K562 (cell line): ENCODE results near the gene SULT6B1. TPM values are rescaled to one million over a fixed set of nuclear protein-coding genes. Genes with fewer than 3 reads are reported as not detected.

Experiments
- ATAC-seq: fragments of 200-7000 bp; cut with Tn5 transposase; 3 replicates; pipeline ENCODE4 v1.9.1; 2020; ENCODE audit warnings: moderate library complexity
- BruUV-seq: library from RNA; stranded (reverse); fragments of 400-500 nt; replicated peaks from 2 replicates; lab custom pipeline; 2021; lab: Mats Ljungman, UMichigan
- CTCF ChIA-PET: fragments of 300-600 bp; formaldehyde crosslinking; extraction: SDS; loops from one replicate; lab custom pipeline; 2021; ENCODE audit warnings: low intra/inter-chr PET ratio; lab: Yijun Ruan, JAX
- POLR2A ChIA-PET: fragments of 300-600, 350-650 bp; sonication (Branson Sonifier 250); formaldehyde crosslinking; extraction: SDS; loops from one replicate; lab custom pipeline; 2021; ENCODE audit warnings: antibody characterized with exemption, inconsistent platforms; lab: Yijun Ruan, JAX
- DNase-seq, 4 experiments: peaks; one replicate each; pipeline versions ENCODE4 v3.0.0 to v3.0.0-alpha.2; 2011 to 2018; ENCODE audit warnings: low spot score in 3 of 4, mixed read lengths in 3 of 4; ENCODE audit errors: extremely low read depth in 1 of 4
- FAIRE-seq: peaks from 2 replicates; lab custom pipeline; 2011; peaks lifted over from hg19 to GRCh38; lab: Jason Lieb, UNC
- H2AFZ ChIP-seq: 2 replicates; pipeline ENCODE4 v1.6.0; 2011; ENCODE audit warnings: low read depth, low read length, control low read depth, inconsistent platforms
- H3K27ac ChIP-seq: fragments of 200-600 bp; 3 replicates; pipeline ENCODE4 v1.8.0; 2011; ENCODE audit warnings: low read depth, mild to moderate bottlenecking, control low read depth, inconsistent platforms, low read length, moderate library complexity, mixed read lengths; ENCODE audit errors: extremely low read depth
- H3K27me3 ChIP-seq, 2 experiments: fragments of 300-600 bp in 1 of 2; 2 replicates in 1 of 2; 3 replicates in 1 of 2; pipeline versions ENCODE4 v1.6.0 to v1.8.0; 2011; ENCODE audit warnings: inconsistent platforms in 2 of 2, low read length in 2 of 2, mild to moderate bottlenecking in 1 of 2, mixed read lengths in 1 of 2, moderate library complexity in 1 of 2; ENCODE audit not compliant: control insufficient read depth in 2 of 2, insufficient read depth in 2 of 2
- H3K36me3 ChIP-seq: fragments of 300-600 bp; 3 replicates; pipeline ENCODE4 v1.8.0; 2011; ENCODE audit warnings: mild to moderate bottlenecking, low read length, inconsistent platforms; ENCODE audit not compliant: control insufficient read depth, insufficient read depth
- H3K4me1 ChIP-seq, 2 experiments: fragments of 200-600 bp in 1 of 2; replicated peaks in 1 of 2; 2 replicates in 1 of 2; 3 replicates in 1 of 2; pipeline versions ENCODE4 v1.5.1 to v1.8.0; 2011; ENCODE audit warnings: inconsistent platforms in 2 of 2, low read length in 2 of 2, mild to moderate bottlenecking in 1 of 2, mixed read lengths in 1 of 2, moderate library complexity in 1 of 2; ENCODE audit not compliant: control insufficient read depth in 2 of 2, insufficient read depth in 2 of 2
- H3K4me2 ChIP-seq: 2 replicates; pipeline ENCODE4 v1.6.1; 2011; ENCODE audit warnings: low read length, control low read depth, inconsistent platforms, mixed read lengths; ENCODE audit not compliant: insufficient read depth
- H3K4me3 ChIP-seq: fragments of 200-600 bp; sonication (generic), shearing (Covaris generic); 2 replicates; pipeline ENCODE4 v1.5.1; 2016; ENCODE audit warnings: control low read depth, inconsistent platforms
- H3K79me2 ChIP-seq: fragments of 200-600 bp; 3 replicates; pipeline ENCODE4 v1.8.0; 2011; ENCODE audit warnings: low read length, inconsistent platforms; ENCODE audit not compliant: control insufficient read depth, insufficient read depth
- H3K9ac ChIP-seq, 2 experiments: 2 replicates each; pipeline versions ENCODE4 v1.6.0 to v1.6.1; 2011; ENCODE audit warnings: low read depth in 2 of 2, low read length in 2 of 2, control low read depth in 1 of 2, inconsistent platforms in 1 of 2, mild to moderate bottlenecking in 1 of 2, mixed read lengths in 1 of 2; ENCODE audit not compliant: insufficient read depth in 1 of 2
- H3K9me1 ChIP-seq: one replicate; pipeline ENCODE4 v1.6.0; 2011; ENCODE audit warnings: inconsistent platforms, mild to moderate bottlenecking, low read length, moderate library complexity; ENCODE audit not compliant: control insufficient read depth, insufficient read depth
- H3K9me3 ChIP-seq: replicated peaks from 2 replicates; pipeline ENCODE4 v1.5.1; 2011; ENCODE audit warnings: low read depth, low read length, inconsistent platforms; ENCODE audit not compliant: control insufficient read depth, insufficient read depth
- H4K20me1 ChIP-seq: replicated peaks from 2 replicates; pipeline ENCODE4 v1.6.1; 2011; ENCODE audit warnings: low read length, inconsistent platforms, mixed read lengths; ENCODE audit not compliant: control insufficient read depth, insufficient read depth
- CEBPB ChIP-seq: fragments of 450-650 bp; IDR thresholded peaks from 2 replicates; pipeline ENCODE4 v1.6.1; 2016; ENCODE audit warnings: missing genetic modification characterization, missing compliant biosample characterization
- CHD1 ChIP-seq: fragments of 200-600 bp; sonication (generic); IDR thresholded peaks from one replicate; pipeline ENCODE4 v1.6.1; 2012; ENCODE audit warnings: mild to moderate bottlenecking, moderate library complexity, low read length, inconsistent platforms
- COPS2 ChIP-seq: fragments of 450-650 bp; conservative IDR thresholded peaks from 2 replicates; pipeline ENCODE4 v1.6.1; 2016; ENCODE audit warnings: mild to moderate bottlenecking, moderate library complexity
- ETV6 ChIP-seq, 3 experiments: fragments of 150-350 bp in 1 of 3; sonication (generic) in 1 of 3; formaldehyde crosslinking in 1 of 3; IDR thresholded peaks; 2 replicates each; pipeline versions ENCODE4 v1.6.1 to v1.8.0; 2014 to 2022; ENCODE audit warnings: borderline replicate concordance in 2 of 3, low read depth in 2 of 3, antibody characterized with exemption in 1 of 3, low read length in 1 of 3, mild to moderate bottlenecking in 1 of 3, missing genetic modification reagents in 1 of 3
- FOXM1 ChIP-seq, 2 experiments: fragments of 450-650 bp in 1 of 2; sonication (generic) in 1 of 2; formaldehyde crosslinking in 1 of 2; IDR thresholded peaks; 2 replicates each; pipeline versions ENCODE4 v1.6.1 to v1.9.0; 2017 to 2022; ENCODE audit warnings: low read depth in 2 of 2, mild to moderate bottlenecking in 2 of 2, missing genetic modification reagents in 1 of 2, moderate library complexity in 1 of 2
- HDAC1 ChIP-seq, 2 experiments: fragments of 450-650 bp; IDR thresholded peaks; 2 replicates each; pipeline ENCODE4 v1.6.1; 2016 to 2017; ENCODE audit warnings: inconsistent platforms in 1 of 2, mild to moderate bottlenecking in 1 of 2, moderate library complexity in 1 of 2
- KDM5B ChIP-seq: fragments of 200-600 bp; sonication (generic); IDR thresholded peaks from 2 replicates; pipeline ENCODE4 v1.6.1; 2012; ENCODE audit warnings: low read depth, mild to moderate bottlenecking, moderate library complexity, low read length, control low read depth, inconsistent platforms; ENCODE audit not compliant: insufficient replicate concordance
- MAFK ChIP-seq: IDR thresholded peaks from 2 replicates; pipeline ENCODE4 v1.6.1; 2011; ENCODE audit warnings: low read length, improper control_type of control experiment
- NCOA6 ChIP-seq: fragments of 450-650 bp; IDR thresholded peaks from 2 replicates; pipeline ENCODE4 v1.6.1; 2017; ENCODE audit warnings: mild to moderate bottlenecking
- NEUROD1 ChIP-seq: fragments of 150-350 bp; IDR thresholded peaks from 2 replicates; pipeline ENCODE4 v1.6.1; 2014; ENCODE audit warnings: borderline replicate concordance, low read length, low read depth; ENCODE audit not compliant: partially characterized antibody
- NONO ChIP-seq, 2 experiments: fragments of 200-400 bp in 1 of 2; fragments of 450-650 bp in 1 of 2; formaldehyde crosslinking in 1 of 2; IDR thresholded peaks; 2 replicates each; pipeline ENCODE4 v1.6.1; 2017; ENCODE audit warnings: low read depth in 2 of 2, mild to moderate bottlenecking in 2 of 2, moderate library complexity in 2 of 2, low read length in 1 of 2
- PHF21A ChIP-seq: fragments of 450-650 bp; IDR thresholded peaks from 2 replicates; pipeline ENCODE4 v1.6.1; 2017; ENCODE audit warnings: low read depth, borderline replicate concordance
- POLR2AphosphoS5 ChIP-seq: IDR thresholded peaks from 2 replicates; pipeline ENCODE4 v1.6.1; 2011; ENCODE audit warnings: mild to moderate bottlenecking, low read depth, low read length, moderate library complexity; ENCODE audit not compliant: control insufficient read depth, insufficient read depth
- ZBTB26 ChIP-seq: fragments of 450-650 bp; formaldehyde crosslinking; IDR thresholded peaks from 2 replicates; pipeline ENCODE4 v1.4.0; 2022; ENCODE audit warnings: missing genetic modification characterization
- WGBS: fragments of 100-300 bp; shearing (Covaris generic); methylation state at CpG from one replicate; pipeline ENCODE4 v1.1.6; 2016; ENCODE audit warnings: low coverage, mixed read lengths; ENCODE audit not compliant: insufficient coverage; ENCODE audit errors: missing lambda C conversion rate; 5-methylcytosine and 5-hydroxymethylcytosine counted together
- in situ Hi-C: fragments of 300-500 bp; cut with MboI; formaldehyde crosslinking; loops from 4 replicates; pipeline ENCODE4 v1.15.0; 2018; ENCODE audit warnings: inconsistent platforms, mixed read lengths
- intact Hi-C: fragments of 100-400 bp; cut with micrococcal nuclease; formaldehyde crosslinking; loops from 2 replicates; pipeline ENCODE4 v1.14.2; 2022
- polyA plus RNA-seq, 8 experiments: library from polyadenylated mRNA; depleted of rRNA in 4 of 8; stranded (reverse) in 5 of 8; unstranded in 3 of 8; fragments of >200 nt; fragmentation: Nextera tagmentation in 2 of 8; fragmentation: Illumina TruSeq in 1 of 8; extraction: Ambion mirVana in 2 of 8; extraction: Trizol in 1 of 8; gene quantifications; 2 replicates each; pipeline versions ENCODE4 v1.2.1 to v1.2.3, GENCODE V29; 2011 to 2014; ENCODE audit warnings: inconsistent platforms in 1 of 8, missing spikeins in 1 of 8
- total RNA-seq, 7 experiments: library from RNA; depleted of rRNA in 6 of 7; stranded (reverse); fragments of >200 nt in 6 of 7; fragmentation: Illumina TruSeq in 2 of 7; extraction: Trizol in 2 of 7; gene quantifications; 2 replicates each; pipeline versions ENCODE4 v1.2.1 to v1.2.3, GENCODE V29; 2011 to 2021; ENCODE audit warnings: low replicate concordance in 1 of 7

SULT6B1 gene
- total and polyA plus RNA-seq, 9 of the 15 experiments (the other 6 are each of a cell fraction or from before 2014, with no cell fraction given) = not detected

GRCh38 chr2:37148325-37148724 is 40.1 kb downstream of the SULT6B1 start:
- BruUV-seq = no TSS peak
- peaks cover 30% of the 10 kb centered on the region; the same call in 2 of the 3 replicates for H3K36me3 ChIP-seq
- no peak for ATAC-seq
- no peak overlapping the region for H3K27ac ChIP-seq
- H2AFZ ChIP-seq = no peak overlapping the region
- 97% methylated on average over 7 of the region's 7 CpGs for WGBS
- H3K4me3 ChIP-seq = no peak overlapping the region
- no peaks in the 10 kb centered on the region for H3K27me3 ChIP-seq
- CTCF ChIA-PET = no interaction called here
- FAIRE-seq = no peak
- in situ Hi-C loops (no loop called here), intact Hi-C loops (no loop called here)
- no peak for TF ChIP-seq ZBTB26
- no peak overlapping the region for H3K4me2 ChIP-seq
- no peaks in the 10 kb centered on the region for H3K9me1 ChIP-seq
- no peak for DNase-seq
- peaks cover 2 to 7% of the 10 kb centered on the region in 2 experiments; a peak in 3 of 5 replicates for H3K4me1 ChIP-seq
- POLR2A ChIA-PET = no interaction called here
- peaks cover 12% of the 10 kb centered on the region for H3K79me2 ChIP-seq
- H4K20me1 ChIP-seq = no peaks in the 10 kb centered on the region
- H3K9me3 ChIP-seq = no peaks in the 10 kb centered on the region
- no peak overlapping the region for H3K9ac ChIP-seq

GRCh38 chr2:37146062-37146461 is 42.4 kb downstream of the SULT6B1 start:
- intact Hi-C loops (no loop called here), in situ Hi-C loops (no loop called here)
- FAIRE-seq (no peak), DNase-seq (no peak), ATAC-seq (no peak)
- BruUV-seq = no TSS peak
- Histone ChIP-seq H3K9ac (no peak overlapping the region), H3K27me3 (no peaks in the 10 kb centered on the region), H4K20me1 (no peaks in the 10 kb centered on the region), H3K9me1 (no peaks in the 10 kb centered on the region), H3K79me2 (peaks cover 8% of the 10 kb centered on the region), H3K4me3 (no peak overlapping the region), H3K36me3 (peaks cover 32% of the 10 kb centered on the region; the same call in 2 of the 3 replicates), H3K27ac (no peak overlapping the region), H3K9me3 (no peaks in the 10 kb centered on the region), H3K4me2 (no peak overlapping the region), H2AFZ (no peak overlapping the region), H3K4me1 (peaks cover 0 to 7% of the 10 kb centered on the region in 2 experiments; a peak in 2 of 5 replicates)
- 97% methylated on average over 2 of the region's 2 CpGs for WGBS
- ChIA-PET CTCF (no interaction called here), POLR2A (interaction anchor here (0.6 to 0.7 kb wide), 2 partner anchors 11 to 42 kb away, joined by 3 read pairs; no protein-coding TSS in a partner anchor)
- no peak for TF ChIP-seq PHF21A
- TF ChIP-seq NONO (IDR thresholded peaks at IDR 0.05; ENCODE audit: low read depth in 2 of 2, low read length in 1 of 2) = no peak
- no peak for TF ChIP-seq ETV6 (IDR thresholded peaks at IDR 0.05; ENCODE audit: borderline replicate concordance in 1 of 2, low read depth in 2 of 2, low read length in 1 of 2)
- no peak for TF ChIP-seq ETV6 (CRISPR knock-in tag; IDR thresholded peaks at IDR 0.05; ENCODE audit: borderline replicate concordance)
- TF ChIP-seq KDM5B = no peak
- no peak for TF ChIP-seq MAFK
- no peak for TF ChIP-seq HDAC1 (IDR thresholded peaks at IDR 0.05)
- no peak for TF ChIP-seq NCOA6
- no peak for TF ChIP-seq CEBPB (tag)
- TF ChIP-seq COPS2 = no peak
- no peak for TF ChIP-seq NEUROD1
- no peak for TF ChIP-seq FOXM1 (IDR thresholded peaks at IDR 0.05; ENCODE audit: low read depth)
- TF ChIP-seq FOXM1 (CRISPR knock-in tag; IDR thresholded peaks at IDR 0.05; ENCODE audit: low read depth) = no peak
- no peak for TF ChIP-seq POLR2AphosphoS5
- no peak for TF ChIP-seq CHD1
